Renal pelvis (tissue), 4 donors: ENCODE data around the gene CALML3. TPM values are rescaled to one million over a fixed set of nuclear protein-coding genes. Genes with fewer than 3 reads are reported as not detected.

Source experiments
- DNase-seq: peaks from one replicate; pipeline ENCODE4 v3.0.0-alpha.2; 2013
- polyA plus RNA-seq, 3 donors: library from polyadenylated mRNA; unstranded; fragments of 120-200 nt; gene quantifications; one replicate each; pipeline ENCODE4 v1.2.1, GENCODE V29; 2013; ENCODE audit not compliant: insufficient read length in 3 of 3

CALML3 gene
- polyA plus RNA-seq, 3 donors = 0.03 TPM; not detected in 2

- DNase-seq = no peak
These were observed 33.9 kb upstream of the CALML3 start for GRCh38 chr10:5490698-5491464.

GRCh38 chr10:5491477-5491876 lies 33.3 kb upstream of the CALML3 start:
- no peak for DNase-seq

- DNase-seq = no peak
These were observed 32.4 kb upstream of the CALML3 start for GRCh38 chr10:5492322-5492855.

GRCh38 chr10:5492929-5493576 lies 31.7 kb upstream of the CALML3 start:
- DNase-seq = no peak

GRCh38 chr10:5493691-5494090 lies 31.1 kb upstream of the CALML3 start:
- DNase-seq = no peak

GRCh38 chr10:5494611-5495010 lies 30.1 kb upstream of the CALML3 start:
- DNase-seq = no peak

- DNase-seq = no peak
These were observed 28.2 kb upstream of the CALML3 start for GRCh38 chr10:5496261-5497250.

- DNase-seq = no peak
These were observed 27.5 kb upstream of the CALML3 start for GRCh38 chr10:5497289-5497688.

- no peak for DNase-seq
These were observed 26.6 kb upstream of the CALML3 start for GRCh38 chr10:5497948-5498730.

GRCh38 chr10:5498791-5499492 lies 25.8 kb upstream of the CALML3 start:
- no peak for DNase-seq

GRCh38 chr10:5499493-5500140 lies 25.1 kb upstream of the CALML3 start, which contains the start of gene CALML5:
CALML5 (minus strand) TSS chr10:5499570; CDS start chr10:5499438, 132 bp downstream.
- no peak for DNase-seq

GRCh38 chr10:5500162-5500670 lies 24.5 kb upstream of the CALML3 start:
- no peak for DNase-seq

- DNase-seq = no peak
These were observed 23.9 kb upstream of the CALML3 start for GRCh38 chr10:5500910-5501309.

- DNase-seq = peak; percentile 33
These were observed 22.7 kb upstream of the CALML3 start for GRCh38 chr10:5502061-5502521.

- DNase-seq = no peak
These were observed 21.9 kb upstream of the CALML3 start for GRCh38 chr10:5502571-5503476.

GRCh38 chr10:5503477-5503835 lies 21.3 kb upstream of the CALML3 start:
- peak; percentile 48 for DNase-seq

GRCh38 chr10:5504146-5505072 lies 20.4 kb upstream of the CALML3 start:
- no peak for DNase-seq
